A549 (cell line): ENCODE measurements around the gene PDGFD.

ENCODE experiments used
- BHLHE40 ChIP-seq: IDR thresholded peaks from 2 replicates; pipeline ENCODE4 v1.6.1; 2012; ENCODE audit warnings: low read depth, low read length, inconsistent platforms
- EP300 ChIP-seq, 2 experiments: fragments of >200 bp; sonication (Bioruptor Twin); formaldehyde crosslinking; IDR thresholded peaks; 2 replicates in 1 of 2; 3 replicates in 1 of 2; pipeline ENCODE4 v1.6.1; 2016 to 2017
- JUNB ChIP-seq: fragments of >200 bp; sonication (Bioruptor Twin); formaldehyde crosslinking; IDR thresholded peaks from 2 replicates; pipeline ENCODE4 v1.6.1; 2016
- NFE2L2 ChIP-seq: fragments of 150-350 bp; conservative IDR thresholded peaks from 2 replicates; pipeline ENCODE4 v1.6.1; 2014; ENCODE audit warnings: low read length
- POLR2A ChIP-seq: IDR thresholded peaks from 2 replicates; pipeline ENCODE4 v1.6.1; 2012; ENCODE audit warnings: mild to moderate bottlenecking, low read length
- SREBF2 ChIP-seq: fragments of 450-650 bp; IDR thresholded peaks from 2 replicates; pipeline ENCODE4 v1.6.1; 2014; ENCODE audit warnings: mild to moderate bottlenecking, moderate library complexity
- ZFP36 ChIP-seq: fragments of 450-650 bp; IDR thresholded peaks from 2 replicates; pipeline ENCODE4 v1.6.1; 2014; ENCODE audit warnings: borderline replicate concordance; ENCODE audit not compliant: partially characterized antibody
- TF ChIP-seq, protein P1 (sequence below): fragments of >200 bp; sonication (Bioruptor Twin); formaldehyde crosslinking; IDR thresholded peaks from 3 replicates; pipeline ENCODE4 v1.5.1; 2016
- TF ChIP-seq, protein P2 (sequence below): fragments of >200 bp; sonication (Bioruptor Twin); formaldehyde crosslinking; IDR thresholded peaks from 2 replicates; pipeline ENCODE4 v1.6.1; 2016
- TF ChIP-seq, protein P3 (sequence below): fragments of 150-350 bp; IDR thresholded peaks from 2 replicates; pipeline ENCODE4 v1.6.1; 2014; ENCODE audit warnings: low read depth, mild to moderate bottlenecking, low read length
- TF ChIP-seq, protein P4 (sequence below): IDR thresholded peaks from 2 replicates; pipeline ENCODE4 v1.6.1; 2012

GRCh38 chr11:103995896-103996295 is 168.1 kb downstream of the PDGFD start:
- TF ChIP-seq, protein P1, sequence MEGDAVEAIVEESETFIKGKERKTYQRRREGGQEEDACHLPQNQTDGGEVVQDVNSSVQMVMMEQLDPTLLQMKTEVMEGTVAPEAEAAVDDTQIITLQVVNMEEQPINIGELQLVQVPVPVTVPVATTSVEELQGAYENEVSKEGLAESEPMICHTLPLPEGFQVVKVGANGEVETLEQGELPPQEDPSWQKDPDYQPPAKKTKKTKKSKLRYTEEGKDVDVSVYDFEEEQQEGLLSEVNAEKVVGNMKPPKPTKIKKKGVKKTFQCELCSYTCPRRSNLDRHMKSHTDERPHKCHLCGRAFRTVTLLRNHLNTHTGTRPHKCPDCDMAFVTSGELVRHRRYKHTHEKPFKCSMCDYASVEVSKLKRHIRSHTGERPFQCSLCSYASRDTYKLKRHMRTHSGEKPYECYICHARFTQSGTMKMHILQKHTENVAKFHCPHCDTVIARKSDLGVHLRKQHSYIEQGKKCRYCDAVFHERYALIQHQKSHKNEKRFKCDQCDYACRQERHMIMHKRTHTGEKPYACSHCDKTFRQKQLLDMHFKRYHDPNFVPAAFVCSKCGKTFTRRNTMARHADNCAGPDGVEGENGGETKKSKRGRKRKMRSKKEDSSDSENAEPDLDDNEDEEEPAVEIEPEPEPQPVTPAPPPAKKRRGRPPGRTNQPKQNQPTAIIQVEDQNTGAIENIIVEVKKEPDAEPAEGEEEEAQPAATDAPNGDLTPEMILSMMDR: no peak
- TF ChIP-seq EP300 (IDR thresholded peaks at IDR 0.05) (no peak), NFE2L2 (no peak), POLR2A (no peak), JUNB (no peak), BHLHE40 (no peak), SREBF2 (no peak), ZFP36 (no peak)
- TF ChIP-seq, protein P2, sequence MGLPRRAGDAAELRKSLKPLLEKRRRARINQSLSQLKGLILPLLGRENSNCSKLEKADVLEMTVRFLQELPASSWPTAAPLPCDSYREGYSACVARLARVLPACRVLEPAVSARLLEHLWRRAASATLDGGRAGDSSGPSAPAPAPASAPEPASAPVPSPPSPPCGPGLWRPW: no peak
- TF ChIP-seq, protein P3, sequence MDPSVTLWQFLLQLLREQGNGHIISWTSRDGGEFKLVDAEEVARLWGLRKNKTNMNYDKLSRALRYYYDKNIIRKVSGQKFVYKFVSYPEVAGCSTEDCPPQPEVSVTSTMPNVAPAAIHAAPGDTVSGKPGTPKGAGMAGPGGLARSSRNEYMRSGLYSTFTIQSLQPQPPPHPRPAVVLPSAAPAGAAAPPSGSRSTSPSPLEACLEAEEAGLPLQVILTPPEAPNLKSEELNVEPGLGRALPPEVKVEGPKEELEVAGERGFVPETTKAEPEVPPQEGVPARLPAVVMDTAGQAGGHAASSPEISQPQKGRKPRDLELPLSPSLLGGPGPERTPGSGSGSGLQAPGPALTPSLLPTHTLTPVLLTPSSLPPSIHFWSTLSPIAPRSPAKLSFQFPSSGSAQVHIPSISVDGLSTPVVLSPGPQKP: no peak
- TF ChIP-seq, protein P4, sequence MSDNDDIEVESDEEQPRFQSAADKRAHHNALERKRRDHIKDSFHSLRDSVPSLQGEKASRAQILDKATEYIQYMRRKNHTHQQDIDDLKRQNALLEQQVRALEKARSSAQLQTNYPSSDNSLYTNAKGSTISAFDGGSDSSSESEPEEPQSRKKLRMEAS: no peak
